ENCODE measurements around the gene NDOR1. TPM values are rescaled to one million over a fixed set of nuclear protein-coding genes. Genes with fewer than 3 reads are reported as not detected.
"Not testable (repeated sequence)": the region's sequence is repeated elsewhere in the genome, so short reads cannot be mapped to it uniquely, and the experiment has no call there.

The NDOR1 gene
- total RNA-seq, 4 donors from 2014 or later = 9.0 to 16.6 (median 15.4) TPM

GRCh38 chr9:137262173-137262908 lies 56.8 kb downstream of the NDOR1 start:
- peaks cover 20 to 37% of the 10 kb centered on the region in 2 donors for H3K36me3 ChIP-seq
- intact Hi-C loops (cut with DNase I); H3K4me1 ChIP-seq; H3K27ac ChIP-seq; H3K9me3 ChIP-seq; H3K27me3 ChIP-seq; H3K4me3 ChIP-seq (replicated peaks in 1 of 3): not testable (repeated sequence)
- TF ChIP-seq CTCF (IDR thresholded peaks at IDR 0.05) = peak in 5 of 6 experiments; percentile 14 to 53 (median 38)
- 39 to 44% methylated on average over 15 of the region's 15 CpGs for WGBS, 2 donors
- peak; percentile 55 to 59 for DNase-seq

DNA sequence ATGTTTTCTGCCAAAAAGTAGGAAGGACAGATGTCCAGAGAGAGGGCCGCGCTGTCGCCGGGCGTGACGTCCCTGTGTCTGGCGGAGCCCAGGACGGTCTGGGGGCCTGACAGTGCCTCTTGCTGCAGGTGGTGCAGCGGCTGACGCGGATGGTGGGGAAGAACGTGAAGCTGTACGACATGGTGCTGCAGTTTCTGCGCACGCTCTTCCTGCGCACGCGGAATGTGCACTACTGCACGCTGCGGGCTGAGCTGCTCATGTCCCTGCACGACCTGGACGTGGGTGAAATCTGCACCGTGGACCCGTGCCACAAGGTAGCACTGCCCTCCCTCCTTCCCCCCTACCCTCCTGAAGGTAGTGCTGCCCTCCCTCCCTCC lies 57.4 kb downstream of the NDOR1 start:
- Histone ChIP-seq H3K36me3 (peaks cover 20 to 37% of the 10 kb centered on the region in 2 donors), H3K27ac (no peak overlapping the region), H3K4me1 (no peaks in the 10 kb centered on the region), H3K27me3 (no peaks in the 10 kb centered on the region), H3K9me3 (no peaks in the 10 kb centered on the region), H3K4me3 (replicated peaks in 1 of 3) (no peak overlapping the region)
- TF ChIP-seq POLR2A (IDR thresholded peaks at IDR 0.05) = no peak
- TF ChIP-seq CTCF (IDR thresholded peaks at IDR 0.05) = no peak
- WGBS, 2 donors = 91 to 92% methylated on average over 24 of the region's 24 CpGs
- DNase-seq = no peak
- intact Hi-C loops (cut with DNase I) = no loop called here

DNA sequence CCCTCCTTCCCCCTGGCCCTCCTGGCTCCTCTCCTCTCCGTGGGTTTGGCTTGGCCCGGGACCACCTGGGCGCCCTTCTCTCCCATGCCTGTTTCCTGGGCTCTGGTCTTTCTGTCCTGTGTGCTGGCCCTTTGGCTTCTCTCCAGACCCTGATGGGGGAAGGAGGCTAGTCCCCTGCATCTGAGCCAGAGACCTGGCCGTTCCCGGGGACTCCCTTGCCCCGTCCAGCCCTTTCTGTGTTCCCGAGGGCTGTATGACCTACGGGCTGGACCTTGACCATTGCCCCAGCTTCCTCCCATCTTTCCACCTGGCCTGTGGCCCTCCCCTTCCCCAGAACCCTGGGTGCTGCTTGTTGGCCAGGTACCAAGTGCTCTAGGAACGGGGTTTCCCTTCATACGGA lies 58.0 kb downstream of the NDOR1 start:
- Histone ChIP-seq H3K4me1 (no peaks in the 10 kb centered on the region), H3K4me3 (replicated peaks in 1 of 3) (no peak overlapping the region), H3K36me3 (peaks cover 20 to 37% of the 10 kb centered on the region in 2 donors), H3K9me3 (no peaks in the 10 kb centered on the region), H3K27ac (no peak overlapping the region), H3K27me3 (no peaks in the 10 kb centered on the region)
- WGBS, 2 donors = 91 to 95% methylated on average over 8 to 10 of the region's 10 CpGs
- no peak for DNase-seq
- TF ChIP-seq POLR2A (IDR thresholded peaks at IDR 0.05) (no peak), CTCF (IDR thresholded peaks at IDR 0.05) (no peak)
- intact Hi-C loops (cut with DNase I) = no loop called here

DNA sequence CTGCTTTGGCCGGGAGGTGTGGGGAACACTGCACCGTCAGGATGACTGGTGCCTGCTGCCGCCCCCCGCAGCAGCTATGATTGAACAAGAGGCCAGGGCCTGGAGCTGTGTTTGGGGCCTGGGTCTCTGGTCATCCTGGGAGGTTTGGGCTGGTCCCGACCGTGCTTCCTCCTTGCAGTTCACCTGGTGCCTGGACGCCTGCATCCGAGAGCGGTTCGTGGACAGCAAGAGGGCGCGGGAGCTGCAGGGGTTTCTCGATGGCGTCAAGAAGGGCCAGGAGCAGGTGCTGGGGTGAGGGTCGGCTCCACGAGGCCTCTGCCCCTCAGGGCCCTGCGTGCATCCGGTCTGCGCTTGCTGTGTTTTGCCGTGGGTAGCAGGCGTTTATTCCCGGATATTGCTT lies 58.6 kb downstream of the NDOR1 start:
- no peak for DNase-seq
- H3K9me3 ChIP-seq = no peaks in the 10 kb centered on the region
- peaks cover 0 to 5% of the 10 kb centered on the region in 2 donors for H3K4me1 ChIP-seq
- no peak overlapping the region for H3K4me3 ChIP-seq (replicated peaks in 1 of 3)
- H3K27me3 ChIP-seq = no peaks in the 10 kb centered on the region
- no peak overlapping the region for H3K27ac ChIP-seq
- intact Hi-C loops (cut with DNase I) = no loop called here
- H3K36me3 ChIP-seq = peaks cover 20 to 34% of the 10 kb centered on the region in 2 donors
- WGBS, 2 donors = 93 to 95% methylated on average over 19 to 22 of the region's 22 CpGs
- TF ChIP-seq POLR2A (IDR thresholded peaks at IDR 0.05) = no peak
- TF ChIP-seq CTCF (IDR thresholded peaks at IDR 0.05) = no peak

- DNase-seq = no peak
- H3K4me1 ChIP-seq = peaks cover 0 to 5% of the 10 kb centered on the region in 2 donors
- no peak overlapping the region for H3K27ac ChIP-seq
- H3K27me3 ChIP-seq = no peaks in the 10 kb centered on the region
- H3K4me3 ChIP-seq (replicated peaks in 1 of 3) = no peak overlapping the region
- TF ChIP-seq CTCF (IDR thresholded peaks at IDR 0.05) (no peak), POLR2A (IDR thresholded peaks at IDR 0.05) (no peak)
- no peaks in the 10 kb centered on the region for H3K9me3 ChIP-seq
- intact Hi-C loops (cut with DNase I) = no loop called here
- 87 to 93% methylated on average over 17 to 23 of the region's 29 CpGs for WGBS, 2 donors
- H3K36me3 ChIP-seq = peaks cover 20 to 34% of the 10 kb centered on the region in 2 donors
Measured at GRCh38 chr9:137265496-137266161, 60.1 kb downstream of the NDOR1 start.

All from thyroid gland (tissue), 4 donors.